HG02943 (cell line): ENCODE data around the gene CACNA1I.

Source experiments
- ATAC-seq: cut with Tn5 transposase; IDR thresholded peaks from one replicate; pipeline ENCODE4 v1.9.1; 2021; ENCODE audit warnings: mild to moderate bottlenecking, low read depth, moderate library complexity; ENCODE audit not compliant: unreplicated experiment

The CACNA1I gene

GRCh38 chr22:39621826-39622225 lies 51.3 kb downstream of the CACNA1I start:
- no peak for ATAC-seq

- ATAC-seq = no peak
Measured at GRCh38 chr22:39622881-39623367, 52.4 kb downstream of the CACNA1I start.

- ATAC-seq = no peak
Measured at GRCh38 chr22:39623603-39624500, 53.3 kb downstream of the CACNA1I start.

- no peak for ATAC-seq
Measured at GRCh38 chr22:39624501-39624821, 53.9 kb downstream of the CACNA1I start.

DNA sequence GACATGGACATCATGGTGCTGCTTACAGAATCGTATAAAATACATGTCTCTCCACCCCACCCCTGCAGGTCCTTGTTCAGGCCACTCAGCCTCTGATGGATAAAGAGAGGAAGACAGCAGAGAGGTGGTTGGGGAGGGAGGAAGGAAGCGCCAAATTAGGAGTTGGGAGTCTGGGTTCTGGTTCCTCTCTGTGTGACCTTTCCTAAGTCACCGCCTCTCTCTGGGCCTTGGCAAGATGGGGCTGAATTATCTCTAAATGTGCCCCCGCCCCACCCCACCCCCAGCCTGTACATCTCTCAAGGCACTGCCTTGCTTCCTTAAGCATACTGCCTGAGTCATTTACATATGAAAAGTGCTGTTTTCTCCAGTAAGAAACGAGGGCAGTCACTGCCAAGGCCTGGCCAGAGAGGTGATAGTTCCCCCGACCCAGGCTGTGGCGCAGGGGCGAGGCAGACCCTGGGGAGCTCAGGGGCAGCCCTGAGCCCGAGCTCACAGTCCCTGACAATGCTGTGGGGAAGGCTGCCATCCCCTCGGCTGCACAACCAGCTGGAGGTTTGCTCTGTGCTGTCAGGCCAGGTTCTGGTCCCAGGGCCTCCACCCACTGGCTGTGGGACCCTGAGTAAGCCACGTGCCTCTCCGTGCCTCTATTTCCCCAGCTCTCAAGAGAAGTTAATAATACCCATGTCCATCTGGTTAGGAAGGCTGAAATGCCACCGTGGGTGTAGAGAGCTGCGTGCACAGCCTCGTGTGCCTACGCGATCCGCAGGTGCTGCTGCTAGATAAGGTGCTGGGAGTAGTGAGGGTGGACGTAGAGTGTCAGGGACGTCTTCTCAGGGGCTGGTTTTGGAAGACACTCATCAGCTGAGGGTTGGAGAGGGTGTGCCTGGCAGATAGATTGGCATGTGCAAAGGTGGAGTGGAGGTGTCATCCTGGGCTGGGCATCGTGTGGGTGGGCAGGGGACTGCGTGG lies 55.3 kb downstream of the CACNA1I start:
- ATAC-seq = no peak

- no peak for ATAC-seq
Measured at GRCh38 chr22:39627208-39627607, 56.7 kb downstream of the CACNA1I start.

- no peak for ATAC-seq
Measured at GRCh38 chr22:39627865-39628562, 57.5 kb downstream of the CACNA1I start.

GRCh38 chr22:39628563-39629080 lies 58.1 kb downstream of the CACNA1I start:
- no peak for ATAC-seq

GRCh38 chr22:39629851-39630250 lies 59.3 kb downstream of the CACNA1I start:
- ATAC-seq = no peak

GRCh38 chr22:39630721-39631120 lies 60.2 kb downstream of the CACNA1I start:
- no peak for ATAC-seq

DNA sequence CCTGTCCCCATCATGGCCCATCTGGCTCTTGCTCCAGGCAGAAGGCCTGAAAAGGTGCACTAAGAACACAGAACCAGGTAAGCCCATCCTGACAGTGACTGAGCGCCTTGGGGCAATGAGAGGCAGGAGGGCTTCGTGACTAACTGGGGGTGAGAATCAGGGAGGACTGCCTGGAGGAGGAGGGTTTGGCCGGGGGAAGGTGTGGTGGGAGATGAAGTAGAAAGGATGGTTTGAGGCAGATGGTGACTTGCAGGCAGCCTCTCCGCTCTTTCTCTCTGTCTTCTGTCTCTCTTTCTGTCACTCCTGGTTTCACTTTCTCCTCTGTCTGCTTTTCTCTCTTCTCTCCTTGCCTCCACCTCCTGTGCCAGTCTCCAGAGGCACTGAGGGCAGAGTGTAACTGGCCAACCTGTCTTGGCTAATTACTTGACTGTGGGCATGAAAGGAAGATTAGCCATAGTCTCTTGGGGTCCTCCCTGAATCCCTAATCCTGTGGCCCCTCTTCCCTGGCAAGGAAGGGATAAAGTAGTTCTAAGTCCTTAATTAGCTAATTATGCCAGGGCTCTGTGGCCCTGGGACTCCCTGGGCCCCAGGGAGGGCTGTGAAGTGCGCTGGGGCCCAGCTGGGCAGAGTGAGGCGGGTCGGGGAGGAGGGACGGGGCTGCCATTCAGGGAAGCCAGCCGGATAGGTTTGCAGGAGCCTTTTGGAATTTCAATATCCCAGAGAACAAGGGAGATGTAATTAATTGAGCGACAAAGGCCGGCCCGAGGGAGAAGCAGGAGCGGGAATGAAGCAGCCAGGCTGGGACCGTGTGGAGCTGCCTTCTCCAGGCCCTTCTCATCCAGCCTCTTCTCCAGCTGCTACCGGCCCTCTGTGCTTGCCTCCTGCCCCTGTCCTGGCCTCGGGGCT lies 61.1 kb downstream of the CACNA1I start:
- no peak for ATAC-seq

DNA sequence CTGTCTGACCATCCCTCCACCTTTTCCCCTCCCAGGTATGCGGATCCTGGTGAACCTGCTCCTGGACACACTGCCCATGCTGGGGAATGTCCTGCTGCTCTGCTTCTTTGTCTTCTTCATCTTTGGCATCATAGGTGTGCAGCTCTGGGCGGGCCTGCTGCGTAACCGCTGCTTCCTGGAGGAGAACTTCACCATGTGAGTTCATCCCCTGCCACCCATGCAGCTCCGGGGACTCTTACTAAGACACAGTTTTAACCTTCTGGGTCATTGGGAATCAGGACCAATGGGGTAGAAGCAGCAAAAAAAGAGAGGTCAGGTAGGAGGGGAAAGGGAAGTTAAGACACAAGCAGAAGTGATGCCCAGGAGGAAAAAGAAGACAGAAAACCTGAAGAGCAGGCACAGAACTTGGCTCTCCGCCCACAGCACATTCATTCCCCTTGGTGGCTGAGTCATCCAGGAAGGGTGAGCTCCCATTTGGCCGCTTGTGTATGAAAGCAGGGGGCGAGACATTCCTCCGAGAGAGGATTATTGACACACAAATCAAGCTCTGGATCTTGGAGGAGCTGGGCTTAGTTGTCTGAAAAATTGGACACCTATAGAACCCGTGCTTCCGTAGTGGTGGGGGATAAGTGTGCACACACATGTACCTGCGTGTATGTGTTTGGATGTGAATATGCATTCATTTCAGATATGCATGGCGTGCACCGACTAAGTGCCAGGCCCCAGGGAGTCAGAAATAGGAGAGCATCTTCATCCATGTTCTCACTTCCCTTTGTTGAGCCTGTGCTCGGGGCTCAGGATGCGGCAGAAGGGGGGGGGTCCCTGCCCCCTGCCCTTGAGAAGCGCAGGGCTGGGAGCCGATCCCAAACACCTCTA lies 64.2 kb downstream of the CACNA1I start:
- ATAC-seq = no peak

DNA sequence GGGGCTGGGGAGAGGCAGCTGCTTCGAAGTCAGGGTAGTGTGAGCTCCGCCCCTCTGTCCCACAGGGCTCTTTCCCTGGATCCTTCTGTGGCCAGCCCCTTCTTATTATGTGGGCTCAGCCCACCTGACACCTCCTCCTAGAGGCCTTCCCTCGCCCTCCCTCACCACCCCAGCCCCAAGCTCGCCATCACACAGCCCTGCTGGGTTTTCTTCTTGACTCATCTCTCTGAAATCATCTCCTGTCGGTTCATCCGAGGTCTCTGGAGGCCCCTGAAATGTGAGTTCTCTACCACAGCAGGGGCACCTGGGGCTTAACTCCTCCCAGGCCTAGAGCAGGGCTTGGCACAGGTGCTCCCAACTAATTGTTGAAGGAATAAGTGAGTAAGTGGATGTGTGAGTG lies 65.2 kb downstream of the CACNA1I start:
- ATAC-seq = no peak

GRCh38 chr22:39638958-39639357 lies 68.4 kb downstream of the CACNA1I start:
- no peak for ATAC-seq

DNA sequence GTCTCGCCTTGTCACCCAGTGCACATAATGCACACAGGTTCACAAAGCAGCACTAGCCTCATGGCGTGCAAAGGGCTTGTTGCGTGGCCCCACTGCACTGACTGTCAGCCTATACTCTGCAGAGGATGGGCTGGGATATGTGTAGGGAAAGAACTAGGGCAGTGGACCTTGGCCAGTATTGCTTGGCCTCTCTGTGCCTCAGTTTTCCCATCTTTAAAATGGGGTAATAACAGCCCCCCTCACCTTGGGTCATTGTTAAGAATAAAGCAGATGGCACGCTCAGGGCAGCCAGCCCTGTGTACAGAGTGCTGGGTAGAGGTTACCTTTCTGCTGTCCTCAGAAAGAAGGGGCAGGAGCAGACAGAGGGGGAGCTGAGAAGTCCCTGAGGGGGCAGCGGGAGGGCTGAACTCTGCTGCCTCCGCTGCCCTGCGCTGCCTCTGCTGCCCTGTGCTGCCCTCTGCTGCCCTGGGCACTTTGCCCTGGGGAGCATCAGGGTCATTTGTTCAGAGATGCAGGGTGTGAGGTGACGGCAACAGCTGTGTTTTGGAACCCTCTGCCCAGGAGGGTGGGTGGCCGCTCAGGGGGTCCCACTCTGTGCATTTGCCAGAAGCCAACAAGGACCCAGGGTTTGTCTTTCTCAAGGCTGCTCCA lies 71.2 kb downstream of the CACNA1I start:
- ATAC-seq = no peak

- ATAC-seq = no peak
Measured at GRCh38 chr22:39643311-39644083, 72.9 kb downstream of the CACNA1I start.

DNA sequence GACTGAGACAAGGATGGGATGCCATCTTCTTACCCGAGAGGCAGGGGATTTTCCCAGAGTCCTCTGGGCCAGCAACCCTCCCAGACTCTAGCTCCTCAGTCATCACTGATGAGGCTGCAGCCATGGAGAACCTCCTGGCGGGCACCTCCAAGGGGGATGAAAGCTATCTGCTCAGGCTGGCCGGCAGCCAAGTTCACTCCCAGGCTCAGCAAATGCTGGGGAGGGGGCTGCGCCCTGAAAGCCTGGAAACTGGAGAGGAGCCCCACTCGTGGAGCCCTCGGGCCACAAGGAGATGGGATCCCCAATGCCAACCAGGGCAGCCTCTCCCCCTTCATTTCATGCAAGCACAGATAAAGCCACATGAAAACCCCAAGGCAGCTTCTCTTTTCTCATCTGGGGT lies 75.0 kb downstream of the CACNA1I start:
- no peak for ATAC-seq
